GM18526 (cell line): ENCODE data around the gene ITGA2.

Experiments
- POLR2A ChIP-seq: IDR thresholded peaks from 3 replicates; pipeline ENCODE4 v1.6.1; 2011; ENCODE audit not compliant: insufficient read length; ENCODE audit errors: extremely low read depth

Gene ITGA2

GRCh38 chr5:53090229-53090628, 101.1 kb downstream of the ITGA2 start:
- TF ChIP-seq POLR2A, result no peak

GRCh38 chr5:53091289-53091688, 102.1 kb downstream of the ITGA2 start:
- no peak for TF ChIP-seq POLR2A

GRCh38 chr5:53092242-53092641, 103.1 kb downstream of the ITGA2 start:
- TF ChIP-seq POLR2A, result no peak

- TF ChIP-seq POLR2A, result no peak
These were observed 106.1 kb downstream of the ITGA2 start for GRCh38 chr5:53095217-53095616.

GRCh38 chr5:53095931-53096525, 106.9 kb downstream of the ITGA2 start:
- no peak for TF ChIP-seq POLR2A

GRCh38 chr5:53099546-53099945, 110.4 kb downstream of the ITGA2 start:
- no peak for TF ChIP-seq POLR2A

- no peak for TF ChIP-seq POLR2A
These were observed 111.5 kb downstream of the ITGA2 start for GRCh38 chr5:53100606-53101005.

- no peak for TF ChIP-seq POLR2A
These were observed 116.6 kb downstream of the ITGA2 start for GRCh38 chr5:53105611-53106300.

GRCh38 chr5:53109056-53109442, 119.9 kb downstream of the ITGA2 start:
- TF ChIP-seq POLR2A, result no peak

- peak; percentile 91 for TF ChIP-seq POLR2A
These were observed 120.4 kb downstream of the ITGA2 start, which contains the start of gene MOCS2 for GRCh38 chr5:53109443-53110127. TSS of gene MOCS2 (minus strand) at chr5:53109757. CDS start at chr5:53107174, 2,583 bp downstream.

- TF ChIP-seq POLR2A, result no peak
These were observed 121.0 kb downstream of the ITGA2 start for GRCh38 chr5:53110156-53110555.

GRCh38 chr5:53111139-53111538, 122.0 kb downstream of the ITGA2 start:
- no peak for TF ChIP-seq POLR2A

GRCh38 chr5:53112909-53113308, 123.8 kb downstream of the ITGA2 start:
- TF ChIP-seq POLR2A, result no peak

GRCh38 chr5:53113947-53114346, 124.8 kb downstream of the ITGA2 start:
- no peak for TF ChIP-seq POLR2A

GRCh38 chr5:53114988-53115387, 125.8 kb downstream of the ITGA2 start:
- TF ChIP-seq POLR2A, result no peak

GRCh38 chr5:53116597-53116996, 127.4 kb downstream of the ITGA2 start:
- TF ChIP-seq POLR2A, result no peak
